Common myeloid progenitor, CD34-positive (primary cell): ENCODE measurements around the gene RTP4.
"Not testable (repeated sequence)": the region's sequence is repeated elsewhere in the genome, so short reads cannot be mapped to it uniquely, and the experiment has no call there.

Source experiments
- CTCF ChIA-PET: fragments of 350-600 bp; sonication (Branson Sonifier 250); formaldehyde crosslinking; loops from one replicate; lab custom pipeline; 2021; ENCODE audit warnings: antibody characterized with exemption; lab: Charles Lee
- POLR2A ChIA-PET: fragments of 350-600 bp; sonication (Branson Sonifier 250); formaldehyde crosslinking; loops from one replicate; lab custom pipeline; 2021; ENCODE audit warnings: antibody characterized with exemption; lab: Charles Lee
- DNase-seq, 3 donors: peaks; one replicate each; pipeline versions ENCODE4 v3.0.0 to v3.0.0-alpha.2; 2013
- H3K27ac ChIP-seq, 2 experiments: 1 replicate in 1 of 2; 2 replicates in 1 of 2; pipeline ENCODE4 v1.7.0; 2013; ENCODE audit warnings: inconsistent platforms in 2 of 2, low read length in 2 of 2, mild to moderate bottlenecking in 2 of 2, low read depth in 1 of 2, moderate library complexity in 1 of 2; ENCODE audit not compliant: severe bottlenecking in 2 of 2, insufficient read depth in 1 of 2, poor library complexity in 1 of 2
- H3K27me3 ChIP-seq, 5 experiments: replicated peaks in 2 of 5; 1 replicate in 3 of 5; 2 replicates in 2 of 5; pipeline versions ENCODE4 v1.6.1 to v1.7.0; 2013; ENCODE audit warnings: low read length in 4 of 5, mild to moderate bottlenecking in 2 of 5, moderate library complexity in 2 of 5, inconsistent platforms in 1 of 5; ENCODE audit not compliant: insufficient read depth in 5 of 5, control insufficient read depth in 4 of 5
- H3K36me3 ChIP-seq, 4 experiments: 1 replicate in 2 of 4; 2 replicates in 2 of 4; pipeline versions ENCODE4 v1.6.1 to v1.7.0; 2013; ENCODE audit warnings: low read length in 3 of 4, control low read depth in 1 of 4, mild to moderate bottlenecking in 1 of 4; ENCODE audit not compliant: control insufficient read depth in 4 of 4, insufficient read depth in 4 of 4
- H3K4me1 ChIP-seq, 4 experiments: 1 replicate in 3 of 4; 2 replicates in 1 of 4; pipeline versions ENCODE4 v1.6.1 to v1.7.1; 2013; ENCODE audit warnings: low read length in 3 of 4, mild to moderate bottlenecking in 3 of 4, control low read depth in 1 of 4, inconsistent platforms in 1 of 4, moderate library complexity in 1 of 4; ENCODE audit not compliant: control insufficient read depth in 4 of 4, insufficient read depth in 4 of 4; ENCODE audit errors: control extremely low read depth in 1 of 4
- H3K4me3 ChIP-seq, 7 experiments: 1 replicate in 4 of 7; 2 replicates in 3 of 7; pipeline versions ENCODE4 v1.5.1 to v1.7.0; 2013; ENCODE audit warnings: mild to moderate bottlenecking in 7 of 7, low read length in 6 of 7, moderate library complexity in 6 of 7, inconsistent platforms in 2 of 7, low read depth in 2 of 7, control low read depth in 1 of 7; ENCODE audit not compliant: insufficient read depth in 4 of 7, control insufficient read depth in 1 of 7; ENCODE audit errors: extremely low read depth in 1 of 7
- H3K9me3 ChIP-seq, 5 experiments: 1 replicate in 4 of 5; 2 replicates in 1 of 5; pipeline versions ENCODE4 v1.6.1 to v1.7.1; 2013; ENCODE audit warnings: low read length in 4 of 5, mild to moderate bottlenecking in 2 of 5, inconsistent platforms in 1 of 5, low read depth in 1 of 5, moderate library complexity in 1 of 5; ENCODE audit not compliant: control insufficient read depth in 4 of 5, insufficient read depth in 2 of 5; ENCODE audit errors: control extremely low read depth in 1 of 5
- WGBS: methylation state at CpG from one replicate; pipeline ENCODE4 v1.1.5; 2013; ENCODE audit not compliant: insufficient coverage; 5-methylcytosine and 5-hydroxymethylcytosine counted together

The RTP4 gene

DNA sequence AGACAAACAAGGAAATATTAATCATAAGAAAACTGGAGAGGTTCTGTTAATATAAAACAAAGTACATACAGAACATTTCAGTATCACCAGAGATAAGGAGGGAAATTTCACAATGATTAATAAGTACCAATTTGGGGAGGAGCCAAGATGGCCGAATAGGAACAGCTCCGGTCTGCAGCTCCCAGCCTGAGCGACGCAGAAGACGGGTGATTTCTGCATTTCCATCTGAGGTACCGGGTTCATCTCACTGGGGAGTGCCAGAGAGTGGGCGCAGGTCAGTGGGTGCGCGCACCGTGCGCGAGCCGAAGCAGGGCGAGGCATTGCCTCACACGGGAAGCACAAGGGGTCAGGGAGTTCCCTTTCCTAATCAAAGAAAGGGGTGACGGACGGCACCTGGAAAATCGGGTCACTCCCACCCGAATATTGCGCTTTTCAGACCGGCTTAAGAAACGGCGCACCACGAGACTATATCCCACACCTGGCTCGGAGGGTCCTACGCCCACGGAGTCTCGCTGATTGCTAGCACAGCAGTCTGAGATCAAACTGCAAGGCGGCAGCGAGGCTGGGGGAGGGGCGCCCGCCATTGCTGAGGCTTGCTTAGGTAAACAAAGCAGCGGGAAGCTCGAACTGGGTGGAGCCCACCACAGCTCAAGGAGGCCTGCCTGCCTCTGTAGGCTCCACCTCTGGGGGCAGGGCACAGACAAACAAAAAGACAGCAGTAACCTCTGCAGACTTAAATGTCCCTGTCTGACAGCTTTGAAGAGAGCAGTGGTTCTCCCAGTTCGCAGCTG lies 44.0 kb downstream of the RTP4 start:
- POLR2A ChIA-PET, H3K4me1 ChIP-seq, H3K4me3 ChIP-seq, H3K36me3 ChIP-seq, H3K27ac ChIP-seq, H3K27me3 ChIP-seq, DNase-seq, CTCF ChIA-PET, H3K9me3 ChIP-seq: not testable (repeated sequence)
- no CpG with 5 or more reads among the region's 35 CpGs for WGBS
